GM18511 (cell line): ENCODE measurements around the gene FOXN3.

Experiments used
- ATAC-seq: cut with Tn5 transposase; IDR thresholded peaks from one replicate; pipeline ENCODE4 v1.9.1; 2021; ENCODE audit warnings: mild to moderate bottlenecking, moderate library complexity; ENCODE audit not compliant: unreplicated experiment

FOXN3 gene

DNA sequence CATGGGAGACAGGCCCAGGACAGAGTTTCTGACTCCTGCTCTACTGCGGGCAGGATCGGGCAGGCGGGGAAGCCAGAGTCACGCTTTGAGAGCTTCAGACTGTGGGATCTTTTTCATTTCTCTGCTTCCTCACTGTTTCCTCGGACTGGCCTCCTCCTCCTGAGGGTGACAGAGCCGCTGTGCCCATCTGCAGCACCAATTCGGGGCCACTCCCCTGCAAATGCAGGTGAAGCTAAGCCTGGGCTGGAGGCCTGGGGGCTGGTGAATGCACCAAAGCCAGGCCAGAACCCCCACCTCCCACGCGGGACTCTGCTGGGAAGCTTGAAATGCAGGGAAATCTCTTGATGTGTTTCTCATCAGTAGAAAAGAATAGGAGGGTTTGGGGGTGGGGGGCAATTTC, 77.5 kb downstream of the FOXN3 start:
- no peak for ATAC-seq

- ATAC-seq = no peak
These were observed 77.9 kb downstream of the FOXN3 start for GRCh38 chr14:89339158-89339557.

DNA sequence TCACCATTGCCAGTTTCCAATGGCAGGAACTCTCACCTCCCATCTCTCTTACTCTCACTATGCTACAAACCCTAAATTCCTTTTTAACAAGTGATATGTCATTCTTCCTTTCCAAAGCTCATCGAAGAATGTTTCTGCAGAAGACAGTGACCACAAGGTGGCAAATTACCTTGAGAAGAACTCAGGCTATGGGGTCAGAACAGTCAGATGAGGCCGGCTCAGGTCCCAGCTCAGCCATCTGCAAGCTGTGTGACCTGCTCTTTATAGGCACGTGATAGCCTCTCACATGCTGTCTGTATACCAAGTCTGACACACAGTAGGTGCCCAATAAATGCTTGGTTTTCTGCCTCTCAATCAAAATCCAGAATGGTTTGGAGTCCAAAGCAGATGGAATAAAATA, 80.7 kb downstream of the FOXN3 start:
- ATAC-seq = peak; percentile 44

GRCh38 chr14:89332031-89332430, 85.0 kb downstream of the FOXN3 start:
- no peak for ATAC-seq

DNA sequence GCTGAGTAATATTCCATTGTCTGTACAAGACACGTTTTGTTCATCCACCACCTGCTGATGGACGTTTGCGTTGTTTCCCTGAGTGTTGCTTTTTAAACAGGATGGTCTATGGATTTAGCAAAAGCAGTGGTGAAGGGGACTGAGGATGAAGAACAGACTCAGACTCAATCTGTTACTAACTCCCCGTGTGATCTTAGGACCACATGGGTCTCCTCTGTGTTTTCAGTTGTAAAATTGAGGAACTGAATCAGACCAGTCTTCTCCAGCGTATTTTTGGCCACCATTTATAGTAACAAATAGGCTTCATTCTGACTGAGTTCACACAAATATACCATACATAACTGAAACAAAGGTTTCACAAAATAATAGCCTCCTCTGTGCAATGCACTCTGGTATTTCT, 85.6 kb downstream of the FOXN3 start:
- peak; percentile 92 for ATAC-seq

GRCh38 chr14:89330236-89331002, 86.6 kb downstream of the FOXN3 start:
- ATAC-seq = no peak

- no peak for ATAC-seq
These were observed 89.2 kb downstream of the FOXN3 start for GRCh38 chr14:89327771-89328212.

DNA sequence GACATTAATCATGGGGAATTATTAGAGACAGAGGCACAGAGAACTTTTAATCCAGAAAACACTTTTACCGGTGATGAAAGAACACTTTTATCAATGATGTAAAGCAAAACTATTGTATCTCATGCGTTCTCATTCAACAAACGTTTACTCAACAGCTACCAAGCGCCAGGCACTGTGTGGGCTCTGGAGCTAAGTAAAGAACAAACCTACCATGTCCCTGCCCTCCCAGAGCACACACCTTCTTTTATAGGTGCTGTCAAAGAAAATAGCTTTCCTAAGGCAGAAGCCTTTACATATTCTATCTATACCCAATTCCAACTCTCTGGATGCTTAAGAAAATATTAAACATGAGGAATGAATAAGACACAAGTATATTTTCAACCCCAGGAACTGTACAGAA, 91.1 kb downstream of the FOXN3 start:
- ATAC-seq = no peak

DNA sequence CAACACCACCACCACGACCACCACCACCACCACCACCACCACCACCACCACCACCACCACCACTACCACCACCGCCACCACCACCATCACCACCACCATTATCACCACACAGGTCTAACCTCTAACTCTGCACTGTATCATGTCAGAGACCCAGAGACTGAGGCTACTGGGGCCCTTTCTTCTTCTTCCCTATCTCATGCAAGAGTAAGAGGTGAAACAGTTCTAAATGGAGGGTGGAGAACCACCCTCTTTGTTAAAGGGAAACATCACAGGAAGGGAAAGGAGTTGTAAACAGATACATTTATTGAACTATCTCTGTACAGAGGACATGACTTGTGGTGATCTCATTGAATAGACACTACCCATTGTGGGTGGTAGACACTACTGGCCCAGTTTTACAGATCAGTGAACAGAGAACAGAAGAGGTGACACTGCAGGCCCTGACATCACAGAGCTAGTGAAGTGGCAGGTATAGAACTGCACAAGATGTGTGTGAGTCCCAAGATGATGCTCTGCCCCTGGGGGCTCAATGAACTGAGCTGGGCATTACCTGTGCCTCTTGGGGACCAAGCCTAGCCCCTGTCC, 91.6 kb downstream of the FOXN3 start:
- ATAC-seq = peak; percentile 58

DNA sequence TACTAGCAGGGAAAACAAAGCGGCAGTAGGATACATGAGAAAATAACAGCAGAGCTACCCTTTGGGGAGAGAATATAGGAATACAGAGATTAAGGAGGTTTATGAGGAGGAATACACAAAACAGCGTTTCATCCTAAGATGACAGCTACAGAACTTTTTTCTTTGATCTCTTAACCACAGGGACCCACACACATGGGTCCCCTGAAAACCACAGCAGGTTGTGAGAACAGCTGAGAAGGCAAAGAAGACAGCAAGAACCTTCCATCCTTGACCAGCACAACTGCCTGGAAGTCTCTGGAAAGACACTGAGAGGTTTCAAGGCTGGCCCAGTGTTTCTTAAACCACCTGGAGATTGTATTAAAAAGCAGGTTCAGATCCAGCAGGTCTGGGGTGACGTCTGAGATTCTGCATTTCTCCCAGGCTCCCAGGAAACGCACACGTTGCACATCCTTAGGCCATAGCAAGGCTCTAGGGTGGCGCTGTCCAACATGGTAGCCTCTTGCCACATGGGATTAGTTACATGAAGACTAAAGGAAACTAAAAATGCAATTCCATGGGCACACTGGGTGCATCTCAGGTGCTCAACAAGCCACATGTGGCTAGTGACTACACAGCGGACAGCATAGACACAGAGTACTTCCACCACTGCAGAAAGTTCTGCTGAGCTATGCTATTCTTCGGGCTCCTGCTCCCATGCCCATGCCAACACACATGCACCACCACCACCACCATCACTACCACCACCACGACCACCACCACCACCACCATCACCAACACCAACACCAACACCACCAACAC, 92.3 kb downstream of the FOXN3 start:
- peak; percentile 83 for ATAC-seq

- ATAC-seq = no peak
These were observed 96.5 kb downstream of the FOXN3 start for GRCh38 chr14:89320381-89321000.

DNA sequence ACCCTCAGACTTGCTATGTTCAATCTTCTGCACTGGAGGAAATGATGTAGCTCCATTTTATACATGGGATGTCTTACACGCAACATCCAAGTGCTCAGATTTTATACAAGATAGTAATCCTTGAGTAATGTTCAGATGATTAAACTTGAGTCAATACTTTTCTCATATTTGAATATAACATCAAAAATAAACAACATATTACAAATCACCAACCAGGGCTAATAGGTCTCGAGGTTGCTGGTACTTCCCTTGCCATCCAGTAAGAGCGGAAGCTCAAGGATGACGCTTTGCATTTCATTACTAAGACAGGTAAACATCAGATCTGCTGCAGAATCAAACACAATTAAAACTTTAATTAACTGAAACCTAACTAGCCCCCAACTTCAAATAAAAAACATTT, 97.3 kb downstream of the FOXN3 start:
- no peak for ATAC-seq

GRCh38 chr14:89317051-89317691, 99.9 kb downstream of the FOXN3 start:
- ATAC-seq = peak; percentile 93

- ATAC-seq = no peak
These were observed 101.3 kb downstream of the FOXN3 start for GRCh38 chr14:89315493-89316470.

DNA sequence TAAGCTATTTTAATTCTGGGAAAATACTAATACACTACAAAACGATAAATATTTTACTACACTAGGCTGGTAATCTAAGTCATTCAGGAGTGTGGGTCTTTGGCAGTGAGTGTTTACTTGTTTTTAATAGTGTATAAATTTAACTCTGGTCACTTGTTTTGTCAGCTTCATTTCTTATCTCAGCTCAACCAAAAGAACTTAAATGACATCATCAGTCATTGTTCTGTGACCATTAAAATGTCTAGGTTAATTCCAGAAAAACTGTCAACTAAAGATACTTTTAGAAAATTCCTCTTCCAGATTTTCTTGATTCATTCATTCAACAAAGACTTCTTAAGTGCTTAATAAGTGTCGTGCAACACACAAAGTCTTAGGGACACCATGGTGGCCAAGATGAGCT, 102.8 kb downstream of the FOXN3 start:
- ATAC-seq = no peak

GRCh38 chr14:89312932-89313331, 104.1 kb downstream of the FOXN3 start:
- no peak for ATAC-seq

GRCh38 chr14:89310211-89310610, 106.8 kb downstream of the FOXN3 start:
- no peak for ATAC-seq

DNA sequence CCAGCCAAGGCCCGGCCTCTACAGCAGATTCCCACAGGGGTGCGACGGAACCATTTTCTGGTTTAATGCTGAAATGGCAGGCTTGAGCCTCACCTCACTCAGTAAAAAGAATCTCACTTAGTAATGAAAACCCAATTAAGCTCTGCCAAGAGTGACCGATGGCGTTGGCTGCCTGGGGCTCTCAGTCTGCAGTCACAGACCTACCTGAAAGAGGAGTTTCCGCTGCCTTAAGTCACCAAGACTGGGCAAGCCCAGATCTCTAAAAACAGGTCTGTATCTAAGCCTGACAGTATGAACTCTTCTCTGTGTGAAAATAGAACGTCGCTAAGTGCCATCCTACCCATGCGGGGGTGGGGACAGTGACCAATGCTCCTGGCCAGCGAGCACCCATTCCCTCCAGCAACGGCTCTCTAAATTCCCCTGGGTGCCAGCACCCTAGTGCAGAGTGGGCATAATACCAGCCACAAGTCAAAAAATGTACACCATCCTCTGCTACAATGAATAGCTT, 107.3 kb downstream of the FOXN3 start:
- ATAC-seq = no peak

GRCh38 chr14:89308232-89308959, 108.6 kb downstream of the FOXN3 start:
- ATAC-seq = peak; percentile 29
